Stimulated activated CD8-positive, alpha-beta memory T cell treated with anti-CD3 and anti-CD28 coated beads, Interleukin-7, amount 100 ng/mL, for 1 hour (primary cell): ENCODE data around the gene HABP4.
"Not testable (repeated sequence)": the region's sequence is repeated elsewhere in the genome, so short reads cannot be mapped to it uniquely, and the experiment has no call there.

Source experiments
- DNase-seq, 2 donors: peaks; one replicate each; pipeline ENCODE4 v3.0.0-alpha.2; 2020; ENCODE audit warnings: low read depth in 2 of 2

The HABP4 gene

GRCh38 chr9:96499257-96499656 is 49.3 kb downstream of the HABP4 start:
- no peak for DNase-seq

DNA sequence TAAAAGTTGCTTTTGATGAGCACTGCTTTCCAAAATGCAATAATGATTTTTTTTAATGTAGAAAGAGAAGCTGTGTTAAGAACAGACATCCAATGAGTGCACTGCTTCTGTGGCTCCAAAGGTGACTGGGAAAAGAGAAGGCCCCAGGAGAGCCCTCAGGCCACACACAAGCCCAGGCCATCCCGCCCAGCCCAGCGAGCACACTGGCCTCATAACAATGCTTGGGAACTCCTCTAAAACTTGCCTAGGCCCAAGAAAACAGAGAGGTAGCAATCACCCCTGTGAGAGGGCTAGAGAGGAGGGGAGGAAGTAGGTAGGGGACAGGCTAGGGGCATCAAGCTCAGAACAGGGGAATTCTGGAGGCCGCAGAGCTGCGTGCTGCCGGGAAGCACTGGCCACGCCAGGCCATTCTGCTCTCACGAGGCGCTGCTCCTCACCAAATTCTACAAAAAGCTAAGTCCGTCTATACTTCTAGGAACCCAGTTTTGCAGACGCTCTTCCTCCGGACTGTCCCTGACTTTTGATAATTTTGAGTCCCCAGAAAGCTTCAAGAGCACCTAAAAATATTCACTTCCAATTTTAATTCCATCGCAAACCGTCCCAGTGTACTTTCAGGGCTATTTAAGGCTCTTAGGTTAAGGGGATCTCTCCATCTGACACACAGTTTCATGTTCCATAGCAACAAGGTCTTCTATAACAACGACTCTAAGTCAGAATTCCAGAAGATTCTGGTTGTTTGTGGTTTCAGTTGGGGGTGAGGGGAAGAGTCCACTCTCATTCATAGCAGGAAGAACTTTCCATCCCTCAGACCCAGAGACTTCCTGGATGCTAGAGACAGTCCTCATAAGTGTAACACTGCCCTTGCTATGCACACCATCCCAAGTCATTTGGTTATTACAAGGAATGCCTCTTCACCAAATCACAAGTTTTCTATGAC is 51.0 kb downstream of the HABP4 start:
- no peak for DNase-seq

DNA sequence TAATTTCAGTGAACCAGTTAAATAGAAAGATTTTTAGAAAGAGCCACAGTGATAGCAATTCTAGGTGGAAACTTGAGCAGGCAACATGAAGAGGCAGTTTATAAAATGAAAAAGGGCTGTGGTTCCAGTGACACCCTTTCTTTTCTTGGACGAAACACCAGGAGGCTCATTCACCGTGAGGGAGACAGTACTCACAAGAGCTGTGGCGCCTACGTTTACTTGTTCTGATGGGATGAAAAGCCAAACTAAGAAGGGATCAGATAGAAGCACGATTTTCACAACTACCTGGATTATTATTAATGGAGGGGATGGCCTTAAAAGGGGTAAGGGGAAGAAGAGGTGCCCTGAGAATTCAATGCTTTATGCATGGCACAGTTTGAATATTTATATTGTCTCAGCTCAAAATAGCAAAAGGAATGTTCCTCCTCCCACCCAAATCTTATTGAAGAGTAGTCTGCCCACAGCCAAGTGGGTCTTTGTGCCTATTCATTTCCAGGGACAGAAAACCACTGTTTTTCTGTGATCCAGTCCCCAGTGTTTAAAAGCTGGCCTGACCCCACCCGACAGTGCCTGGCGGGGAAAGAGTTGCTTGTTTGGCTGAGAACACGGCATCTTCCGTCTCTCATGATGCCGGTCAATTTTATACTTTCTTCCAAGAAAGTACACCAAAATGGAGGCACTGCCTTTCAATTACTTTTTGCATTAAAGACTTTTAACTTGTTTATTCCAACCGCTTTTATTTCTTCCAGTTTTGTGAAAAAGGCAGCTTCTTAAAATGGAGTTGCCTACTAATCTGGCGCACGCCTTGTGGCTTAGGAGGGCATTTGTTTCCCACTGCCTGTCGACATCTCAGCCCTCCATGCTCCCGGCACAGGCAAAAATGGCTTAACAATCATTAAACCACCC is 51.9 kb downstream of the HABP4 start:
- DNase-seq = no peak

DNA sequence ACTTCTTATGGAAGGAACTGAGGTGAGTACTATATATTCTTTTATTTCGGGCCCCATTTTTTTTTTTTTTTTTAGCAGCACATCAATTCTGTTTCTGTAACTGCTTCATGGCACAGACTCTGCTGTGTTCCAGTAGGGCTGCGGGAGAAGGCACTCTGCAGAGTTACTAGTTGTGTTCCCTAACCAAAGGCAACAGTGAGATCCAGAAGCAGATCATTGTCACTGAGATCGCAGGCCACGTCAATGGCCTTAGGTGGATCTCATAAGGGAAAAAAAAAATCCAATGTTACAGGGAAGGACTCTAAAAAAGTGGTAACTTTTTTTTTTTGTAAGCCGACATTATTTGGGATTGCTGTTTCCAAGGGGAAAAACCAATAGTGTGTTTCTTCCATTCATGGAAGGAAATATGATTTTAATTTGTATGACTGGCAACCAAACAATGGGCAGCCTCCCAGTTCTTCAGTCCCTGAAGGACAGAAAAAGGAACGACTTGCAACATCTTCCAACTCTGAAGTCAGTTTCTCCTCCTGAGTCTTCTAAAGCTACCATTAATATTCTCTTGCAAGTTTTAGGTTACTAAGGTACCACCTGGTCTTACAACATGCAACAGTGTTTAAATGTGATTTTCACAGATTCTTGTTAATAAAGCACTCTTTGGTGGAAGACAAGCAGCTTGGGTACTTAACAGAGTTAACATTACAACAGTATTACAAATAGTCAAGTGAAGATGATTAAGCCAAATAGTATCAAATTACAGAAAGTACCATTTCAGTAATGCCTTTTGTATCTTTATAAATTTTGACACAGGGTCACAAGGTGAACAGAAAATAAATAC is 52.8 kb downstream of the HABP4 start:
- no peak for DNase-seq

- DNase-seq = not testable (repeated sequence)
Observed at GRCh38 chr9:96503374-96503748, 53.4 kb downstream of the HABP4 start.

DNA sequence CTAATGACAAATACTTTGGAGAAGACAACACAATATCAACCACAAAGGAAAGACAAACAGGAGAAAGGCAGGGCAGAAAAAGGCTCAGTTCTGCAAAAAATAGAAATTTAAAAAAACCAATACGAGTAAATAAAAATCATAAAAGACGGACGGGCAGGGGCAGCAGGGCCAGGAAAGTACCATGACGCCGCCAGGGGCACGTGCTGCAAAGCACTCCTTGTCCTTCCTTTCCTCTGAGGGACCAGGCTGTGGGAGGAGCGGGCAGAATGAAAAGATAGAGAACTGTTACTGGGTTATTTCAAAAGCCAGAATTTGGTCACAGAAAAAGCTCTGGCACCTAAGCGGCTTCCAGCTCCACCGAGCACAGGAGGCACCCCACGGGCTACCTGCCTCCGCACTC is 53.9 kb downstream of the HABP4 start:
- DNase-seq = no peak

- DNase-seq = no peak
Observed at GRCh38 chr9:96505316-96505991, 55.5 kb downstream of the HABP4 start.

DNA sequence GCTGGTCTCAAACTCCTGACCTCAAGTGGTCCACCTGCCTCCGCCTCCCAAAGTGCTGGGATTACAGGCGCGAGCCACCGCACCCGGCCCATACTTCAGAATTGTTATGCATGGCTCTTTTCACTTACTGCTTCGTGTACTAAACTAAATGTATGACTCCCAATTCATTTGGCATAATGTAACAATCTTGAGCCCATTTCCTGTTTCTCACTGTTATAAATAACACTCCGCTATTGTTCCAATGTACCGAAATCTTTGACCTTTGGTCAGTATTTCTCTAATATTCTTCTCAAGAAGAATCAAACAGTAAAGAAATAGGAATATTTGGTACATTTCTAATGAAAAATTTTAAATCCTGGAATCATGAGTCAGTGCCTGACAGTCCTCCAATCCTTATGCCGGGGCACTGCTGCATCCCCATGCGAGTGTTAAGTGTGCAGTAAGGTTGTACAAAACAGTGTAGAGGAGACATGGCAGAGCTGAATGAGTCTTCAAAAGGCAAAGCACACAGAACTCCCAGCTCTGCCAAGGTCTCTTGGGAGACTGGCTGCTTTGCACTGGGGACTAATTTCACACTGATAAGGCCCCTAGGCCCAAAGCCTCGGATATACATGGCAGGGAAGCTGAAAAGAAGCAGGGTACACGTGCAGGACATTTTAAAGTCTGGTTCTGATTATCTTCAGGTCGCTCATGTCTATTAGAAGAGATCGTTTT is 58.4 kb downstream of the HABP4 start:
- DNase-seq = no peak

GRCh38 chr9:96509026-96509425 is 59.1 kb downstream of the HABP4 start:
- no peak for DNase-seq

GRCh38 chr9:96509848-96510247 is 59.9 kb downstream of the HABP4 start:
- no peak for DNase-seq

GRCh38 chr9:96510258-96510657 is 60.3 kb downstream of the HABP4 start:
- DNase-seq = no peak

GRCh38 chr9:96512240-96512639 is 62.3 kb downstream of the HABP4 start:
- DNase-seq = no peak

- DNase-seq = no peak
Observed at GRCh38 chr9:96513622-96514021, 63.7 kb downstream of the HABP4 start.

- DNase-seq = no peak
Observed at GRCh38 chr9:96514108-96514799, 64.3 kb downstream of the HABP4 start.

DNA sequence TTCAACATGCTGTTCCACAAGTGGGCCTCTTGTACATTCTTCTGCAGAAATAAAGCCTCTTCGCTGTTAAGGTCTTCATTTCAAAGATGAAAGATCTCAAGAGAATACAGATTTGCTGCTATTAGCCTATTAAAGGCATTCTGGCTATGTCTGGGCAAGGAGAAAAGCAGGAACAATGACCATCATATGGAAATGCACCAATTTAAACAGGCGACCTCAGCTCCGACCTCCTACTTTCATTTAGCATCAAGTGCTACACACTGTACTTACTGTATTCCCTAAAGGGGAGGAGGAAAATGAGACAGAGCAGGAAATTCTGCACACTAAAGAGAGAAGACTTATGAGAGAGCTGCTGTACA is 64.8 kb downstream of the HABP4 start:
- DNase-seq = no peak

DNA sequence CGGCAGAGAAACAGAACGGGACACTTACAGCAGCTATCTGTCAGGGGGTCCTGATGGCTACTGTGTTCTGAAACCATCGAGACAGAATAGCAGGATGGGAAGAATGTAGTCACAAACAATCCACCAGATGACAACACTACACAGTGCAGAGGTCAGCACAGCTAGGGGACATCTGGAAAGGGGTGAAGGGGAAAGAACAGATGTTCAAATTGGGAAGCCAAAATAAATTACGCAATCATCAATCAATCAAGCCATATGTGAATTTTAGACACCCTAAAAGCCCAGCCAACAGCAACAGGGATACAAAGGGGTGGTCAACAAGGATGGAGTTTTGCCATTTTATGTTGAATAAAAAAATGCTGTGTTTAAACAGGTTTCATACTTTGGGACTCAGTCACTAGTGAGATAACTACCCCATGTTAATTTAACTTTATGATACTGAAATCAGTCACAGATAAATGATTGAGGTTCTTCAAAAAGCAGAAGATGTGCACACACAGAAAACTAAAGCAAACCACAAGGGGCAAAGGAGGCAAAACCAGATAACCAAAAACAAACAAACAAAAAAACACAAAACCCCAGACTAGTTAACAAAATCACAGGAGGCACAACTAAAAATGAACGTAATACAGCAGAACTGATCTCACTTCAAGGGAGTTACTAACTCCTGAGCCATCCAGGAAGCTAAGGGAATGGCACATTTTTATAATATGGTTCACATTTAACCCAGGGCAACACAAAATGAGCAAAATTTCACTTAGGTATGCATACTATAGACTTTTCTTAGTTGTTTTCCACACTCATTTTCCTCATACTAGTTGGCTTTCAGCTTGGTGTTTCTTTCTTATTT is 65.9 kb downstream of the HABP4 start:
- no peak for DNase-seq

- no peak for DNase-seq
Observed at GRCh38 chr9:96519095-96519494, 69.1 kb downstream of the HABP4 start.

GRCh38 chr9:96519787-96520186 is 69.8 kb downstream of the HABP4 start:
- DNase-seq = no peak

DNA sequence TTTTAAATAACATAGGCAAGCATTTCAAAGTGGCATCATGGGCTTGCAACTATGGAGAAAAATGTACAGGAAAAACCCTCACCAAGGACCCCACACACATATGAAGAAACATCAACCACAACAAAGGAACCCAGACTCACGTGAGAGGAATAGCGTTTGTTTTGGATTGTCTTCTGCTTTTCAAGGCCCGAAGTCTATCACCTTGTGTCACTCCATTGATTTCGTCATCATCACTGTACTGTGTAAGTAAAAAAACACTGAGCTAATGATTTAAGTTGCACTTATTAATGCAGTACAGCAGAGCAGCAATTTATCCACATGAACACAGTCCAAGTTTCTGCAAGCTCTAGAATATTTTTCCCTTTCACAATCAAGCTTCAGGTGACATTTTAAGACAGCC is 72.4 kb downstream of the HABP4 start:
- DNase-seq = no peak
